Colon (tissue), 2 donors: Measurements from ENCODE around the gene PCSK5.
"Not testable (repeated sequence)": the region's sequence is repeated elsewhere in the genome, so short reads cannot be mapped to it uniquely, and the experiment has no call there.

Experiments used
- FAIRE-seq: peaks from 2 replicates; lab custom pipeline; 2012; peaks lifted over from hg19 to GRCh38; lab: Jason Lieb, UNC
- donor health status: control.
- donor health status: control.

The PCSK5 gene

GRCh38 chr9:76257311-76257710, 366.8 kb downstream of the PCSK5 start:
- FAIRE-seq = no peak

GRCh38 chr9:76266649-76267283, 376.3 kb downstream of the PCSK5 start:
- no peak for FAIRE-seq

GRCh38 chr9:76267284-76267652, 376.8 kb downstream of the PCSK5 start:
- FAIRE-seq = no peak

GRCh38 chr9:76269789-76270188, 379.3 kb downstream of the PCSK5 start:
- no peak for FAIRE-seq

- no peak for FAIRE-seq
Measured at GRCh38 chr9:76271755-76272154, 381.3 kb downstream of the PCSK5 start.

GRCh38 chr9:76289042-76289441, 398.6 kb downstream of the PCSK5 start:
- no peak for FAIRE-seq

- no peak for FAIRE-seq
Measured at GRCh38 chr9:76289703-76290102, 399.2 kb downstream of the PCSK5 start.

GRCh38 chr9:76290555-76290954, 400.1 kb downstream of the PCSK5 start:
- no peak for FAIRE-seq

- FAIRE-seq = no peak
Measured at GRCh38 chr9:76292246-76292645, 401.8 kb downstream of the PCSK5 start.

GRCh38 chr9:76292658-76293057, 402.2 kb downstream of the PCSK5 start:
- FAIRE-seq = no peak

- no peak for FAIRE-seq
Measured at GRCh38 chr9:76294301-76294700, 403.8 kb downstream of the PCSK5 start.

- FAIRE-seq = no peak
Measured at GRCh38 chr9:76296561-76297310, 406.3 kb downstream of the PCSK5 start.

- FAIRE-seq = no peak
Measured at GRCh38 chr9:76297721-76298239, 407.3 kb downstream of the PCSK5 start.

GRCh38 chr9:76298521-76299144, 408.2 kb downstream of the PCSK5 start:
- no peak for FAIRE-seq

GRCh38 chr9:76302543-76302942, 412.1 kb downstream of the PCSK5 start:
- no peak for FAIRE-seq

GRCh38 chr9:76302947-76303550, 412.6 kb downstream of the PCSK5 start:
- FAIRE-seq = no peak

GRCh38 chr9:76307047-76307446, 416.6 kb downstream of the PCSK5 start:
- not testable (repeated sequence) for FAIRE-seq

- no peak for FAIRE-seq
Measured at GRCh38 chr9:76310577-76310976, 420.1 kb downstream of the PCSK5 start.

GRCh38 chr9:76310991-76311390, 420.5 kb downstream of the PCSK5 start:
- FAIRE-seq = no peak

- no peak for FAIRE-seq
Measured at GRCh38 chr9:76311537-76311936, 421.1 kb downstream of the PCSK5 start.

- FAIRE-seq = no peak
Measured at GRCh38 chr9:76313771-76314170, 423.3 kb downstream of the PCSK5 start.

- no peak for FAIRE-seq
Measured at GRCh38 chr9:76314321-76314720, 423.8 kb downstream of the PCSK5 start.

- FAIRE-seq = no peak
Measured at GRCh38 chr9:76316069-76316468, 425.6 kb downstream of the PCSK5 start.
